Activated naive CD4-positive, alpha-beta T cell treated with anti-CD3 and anti-CD28 coated beads, Interleukin-2, amount 10 ng/mL, durations not matched to agents 7 days and 5 days (primary cell): ENCODE results near the gene DDX31.

Experiments used
- CTCF ChIA-PET: fragments of 350-600 bp; sonication (Branson Sonifier 250); formaldehyde crosslinking; loops from one replicate; lab custom pipeline; 2021; ENCODE audit warnings: antibody characterized with exemption; lab: Charles Lee
- DNase-seq: peaks from one replicate; pipeline ENCODE4 v3.0.0-alpha.2; 2020
- H3K27ac Mint-ChIP-seq: one replicate; pipeline ENCODE4 v1.8.0; 2021; ENCODE audit warnings: mild to moderate bottlenecking, moderate library complexity, mixed read lengths
- H3K27me3 Mint-ChIP-seq: one replicate; pipeline ENCODE4 v1.8.0; 2021; ENCODE audit warnings: mild to moderate bottlenecking, mixed read lengths
- H3K36me3 Mint-ChIP-seq: one replicate; pipeline ENCODE4 v1.8.0; 2021; ENCODE audit warnings: mixed read lengths
- H3K4me1 Mint-ChIP-seq: one replicate; pipeline ENCODE4 v1.8.0; 2021; ENCODE audit warnings: mixed read lengths
- H3K4me3 Mint-ChIP-seq: one replicate; pipeline ENCODE4 v1.8.0; 2021; ENCODE audit warnings: mild to moderate bottlenecking, moderate library complexity, mixed read lengths
- H3K9me3 Mint-ChIP-seq: one replicate; pipeline ENCODE4 v1.8.0; 2021; ENCODE audit warnings: mixed read lengths

Gene DDX31

GRCh38 chr9:132638240-132638639, 31.5 kb downstream of the DDX31 start:
- no peak for DNase-seq
- Mint-ChIP-seq H3K27ac (no peak overlapping the region), H3K36me3 (peaks cover 15% of the 10 kb centered on the region), H3K9me3 (no peaks in the 10 kb centered on the region), H3K4me3 (no peak overlapping the region), H3K4me1 (no peaks in the 10 kb centered on the region), H3K27me3 (no peaks in the 10 kb centered on the region)
- CTCF ChIA-PET, result no interaction called here

DNA sequence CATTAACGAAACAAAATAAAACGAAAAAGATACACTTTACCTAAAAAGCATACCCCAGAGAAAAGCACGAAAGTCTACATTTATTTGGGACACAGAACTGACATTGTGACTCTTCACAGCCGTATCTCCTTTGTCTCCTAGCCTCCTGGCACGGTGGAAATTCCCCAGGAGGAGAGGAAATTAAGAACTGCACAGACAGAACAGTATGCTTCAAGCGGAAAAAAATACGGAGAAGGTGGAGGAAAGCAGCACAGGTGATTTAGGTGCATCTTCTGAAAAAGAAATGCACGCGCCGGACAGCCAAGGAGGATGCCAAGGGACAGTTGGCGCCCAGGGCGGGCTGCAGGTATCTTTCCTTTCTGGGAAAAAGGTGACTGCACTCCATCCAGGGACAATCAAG, 32.0 kb downstream of the DDX31 start:
- Mint-ChIP-seq H3K4me3 (no peak overlapping the region), H3K9me3 (no peaks in the 10 kb centered on the region), H3K4me1 (no peaks in the 10 kb centered on the region), H3K27me3 (no peaks in the 10 kb centered on the region), H3K27ac (no peak overlapping the region), H3K36me3 (peaks cover 12% of the 10 kb centered on the region)
- DNase-seq, result no peak
- CTCF ChIA-PET, result interaction anchor here (0.8 kb wide), 1 partner anchor 13 kb away, joined by 3 read pairs; no protein-coding TSS in a partner anchor

- DNase-seq, result no peak
- H3K36me3 Mint-ChIP-seq, result peaks cover 11% of the 10 kb centered on the region
- no peak overlapping the region for H3K4me3 Mint-ChIP-seq
- CTCF ChIA-PET, result interaction anchor here (0.8 kb wide), 1 partner anchor 13 kb away, joined by 3 read pairs; no protein-coding TSS in a partner anchor
- no peaks in the 10 kb centered on the region for H3K4me1 Mint-ChIP-seq
- no peaks in the 10 kb centered on the region for H3K9me3 Mint-ChIP-seq
- H3K27ac Mint-ChIP-seq, result no peak overlapping the region
- no peaks in the 10 kb centered on the region for H3K27me3 Mint-ChIP-seq
These were observed 32.4 kb downstream of the DDX31 start for GRCh38 chr9:132637351-132637750.

- Mint-ChIP-seq H3K27me3 (no peaks in the 10 kb centered on the region), H3K36me3 (peaks cover 12% of the 10 kb centered on the region), H3K9me3 (no peaks in the 10 kb centered on the region), H3K4me3 (no peak overlapping the region), H3K27ac (no peak overlapping the region), H3K4me1 (no peaks in the 10 kb centered on the region)
- no peak for DNase-seq
- CTCF ChIA-PET, result no interaction called here
These were observed 35.5 kb downstream of the DDX31 start for GRCh38 chr9:132634327-132634726.

DNA sequence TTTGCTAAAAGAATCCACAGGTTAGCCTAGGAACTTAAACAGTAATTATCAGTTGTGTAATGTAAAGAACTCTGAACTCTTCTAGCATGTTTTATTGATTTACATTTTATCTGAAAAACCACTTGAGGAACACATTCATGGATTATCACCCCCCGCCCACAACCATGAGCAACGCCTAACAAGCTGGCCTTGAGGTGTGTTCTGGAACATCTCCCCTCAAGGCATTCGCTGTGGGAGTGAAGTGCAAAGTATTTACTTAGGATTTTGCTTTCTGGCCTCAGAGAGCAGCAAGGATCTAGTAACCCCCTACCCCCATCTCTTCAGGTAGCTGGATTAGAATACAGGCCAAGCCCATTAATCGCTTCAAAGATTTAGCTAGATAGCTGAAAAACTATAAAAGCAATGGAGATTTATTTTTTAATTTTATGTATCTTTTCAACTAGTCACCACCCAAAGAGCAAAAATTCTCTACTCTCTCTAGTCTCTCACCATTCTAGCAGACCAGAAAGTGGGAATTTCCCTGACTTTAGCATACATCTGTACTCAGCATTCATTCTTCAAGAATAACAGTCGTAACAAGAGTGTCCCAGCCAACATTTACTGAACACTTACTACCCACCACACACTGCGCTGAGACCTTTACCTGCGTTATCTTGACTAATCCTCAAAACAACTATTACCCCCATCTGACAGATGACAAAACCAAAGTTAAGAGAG, 37.2 kb downstream of the DDX31 start:
- Mint-ChIP-seq H3K36me3 (peaks cover 12% of the 10 kb centered on the region), H3K4me3 (no peak overlapping the region), H3K9me3 (no peaks in the 10 kb centered on the region)

GRCh38 chr9:132631685-132632084, 38.1 kb downstream of the DDX31 start:
- Mint-ChIP-seq H3K4me3 (no peak overlapping the region), H3K27me3 (no peaks in the 10 kb centered on the region), H3K27ac (no peak overlapping the region), H3K9me3 (no peaks in the 10 kb centered on the region), H3K4me1 (no peaks in the 10 kb centered on the region), H3K36me3 (peaks cover 10% of the 10 kb centered on the region)
- CTCF ChIA-PET, result no interaction called here
- DNase-seq, result no peak

More for the DNA sequence above, 37.2 kb downstream of the DDX31 start:
- no peak for DNase-seq
- Mint-ChIP-seq H3K27me3 (no peaks in the 10 kb centered on the region), H3K4me1 (no peaks in the 10 kb centered on the region), H3K27ac (no peak overlapping the region)
- CTCF ChIA-PET, result no interaction called here

GRCh38 chr9:132631280-132631679, 38.5 kb downstream of the DDX31 start:
- Mint-ChIP-seq H3K4me3 (no peak overlapping the region), H3K9me3 (no peaks in the 10 kb centered on the region), H3K36me3 (peaks cover 10% of the 10 kb centered on the region), H3K27me3 (no peaks in the 10 kb centered on the region), H3K4me1 (no peaks in the 10 kb centered on the region), H3K27ac (no peak overlapping the region)
- no peak for DNase-seq
- CTCF ChIA-PET, result no interaction called here

DNA sequence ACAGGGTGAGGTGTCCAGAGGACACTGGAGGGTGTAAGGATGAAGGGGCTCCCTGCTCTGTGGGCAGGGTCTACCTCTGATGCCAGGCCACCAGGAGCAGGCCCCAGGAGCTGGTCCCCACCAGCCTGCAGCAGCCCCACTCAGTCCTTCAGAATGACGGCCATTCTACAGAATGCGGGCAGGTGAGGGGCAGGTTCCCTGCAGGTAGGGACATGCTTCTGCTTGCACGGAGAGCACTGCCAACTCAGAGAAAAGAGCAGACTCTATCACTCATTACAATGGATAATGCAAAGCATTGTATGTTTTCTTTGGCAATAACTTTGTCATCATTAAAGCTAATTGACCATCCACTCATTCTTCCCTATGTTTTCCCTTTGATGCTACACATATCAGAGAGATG, 39.0 kb downstream of the DDX31 start:
- Mint-ChIP-seq H3K27ac (no peak overlapping the region), H3K4me1 (no peaks in the 10 kb centered on the region), H3K27me3 (no peaks in the 10 kb centered on the region), H3K36me3 (peaks cover 10% of the 10 kb centered on the region), H3K9me3 (no peaks in the 10 kb centered on the region), H3K4me3 (no peak overlapping the region)
- CTCF ChIA-PET, result no interaction called here
- DNase-seq, result no peak

- H3K36me3 Mint-ChIP-seq, result peaks cover 16% of the 10 kb centered on the region
- CTCF ChIA-PET, result no interaction called here
- H3K27me3 Mint-ChIP-seq, result no peaks in the 10 kb centered on the region
- DNase-seq, result no peak
- no peaks in the 10 kb centered on the region for H3K4me1 Mint-ChIP-seq
- H3K27ac Mint-ChIP-seq, result no peak overlapping the region
- no peaks in the 10 kb centered on the region for H3K9me3 Mint-ChIP-seq
- H3K4me3 Mint-ChIP-seq, result no peak overlapping the region
These were observed 39.7 kb downstream of the DDX31 start for GRCh38 chr9:132630116-132630515.

GRCh38 chr9:132628746-132629145, 41.0 kb downstream of the DDX31 start:
- no peaks in the 10 kb centered on the region for H3K4me1 Mint-ChIP-seq
- peaks cover 16% of the 10 kb centered on the region for H3K36me3 Mint-ChIP-seq

GRCh38 chr9:132627594-132627993, 42.2 kb downstream of the DDX31 start:
- no peaks in the 10 kb centered on the region for H3K4me1 Mint-ChIP-seq

More at GRCh38 chr9:132628746-132629145, 41.0 kb downstream of the DDX31 start:
- Mint-ChIP-seq H3K27ac (no peak overlapping the region), H3K9me3 (no peaks in the 10 kb centered on the region), H3K27me3 (no peaks in the 10 kb centered on the region), H3K4me3 (no peak overlapping the region)
- CTCF ChIA-PET, result no interaction called here
- no peak for DNase-seq

DNA sequence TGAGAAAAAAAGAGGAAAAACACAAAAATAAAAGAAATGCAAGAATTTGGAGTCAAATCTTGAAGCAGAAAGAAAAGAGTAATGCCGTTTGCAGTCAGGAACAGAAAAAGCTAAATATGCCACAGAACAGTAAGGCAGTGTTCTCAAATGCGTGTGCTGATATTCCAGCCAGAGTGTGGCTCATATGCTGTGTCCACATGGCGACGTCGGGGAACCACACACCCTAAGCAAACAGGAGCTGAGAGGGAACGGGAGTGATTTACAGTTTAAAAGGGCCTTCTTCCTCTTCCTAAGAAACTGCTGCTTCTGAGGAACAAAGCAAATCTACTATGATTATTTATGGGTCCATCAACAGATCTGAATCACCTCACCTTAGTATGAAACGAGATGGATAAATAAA, 42.7 kb downstream of the DDX31 start:
- no peak for DNase-seq
- Mint-ChIP-seq H3K36me3 (peaks cover 21% of the 10 kb centered on the region), H3K9me3 (no peaks in the 10 kb centered on the region), H3K27me3 (no peaks in the 10 kb centered on the region), H3K4me1 (no peaks in the 10 kb centered on the region), H3K4me3 (no peak overlapping the region), H3K27ac (no peak overlapping the region)
- CTCF ChIA-PET, result no interaction called here

More at GRCh38 chr9:132627594-132627993, 42.2 kb downstream of the DDX31 start:
- H3K27ac Mint-ChIP-seq, result no peak overlapping the region
- H3K4me3 Mint-ChIP-seq, result no peak overlapping the region
- no peak for DNase-seq
- CTCF ChIA-PET, result no interaction called here
- H3K27me3 Mint-ChIP-seq, result no peaks in the 10 kb centered on the region
- H3K9me3 Mint-ChIP-seq, result no peaks in the 10 kb centered on the region
- peaks cover 18% of the 10 kb centered on the region for H3K36me3 Mint-ChIP-seq

DNA sequence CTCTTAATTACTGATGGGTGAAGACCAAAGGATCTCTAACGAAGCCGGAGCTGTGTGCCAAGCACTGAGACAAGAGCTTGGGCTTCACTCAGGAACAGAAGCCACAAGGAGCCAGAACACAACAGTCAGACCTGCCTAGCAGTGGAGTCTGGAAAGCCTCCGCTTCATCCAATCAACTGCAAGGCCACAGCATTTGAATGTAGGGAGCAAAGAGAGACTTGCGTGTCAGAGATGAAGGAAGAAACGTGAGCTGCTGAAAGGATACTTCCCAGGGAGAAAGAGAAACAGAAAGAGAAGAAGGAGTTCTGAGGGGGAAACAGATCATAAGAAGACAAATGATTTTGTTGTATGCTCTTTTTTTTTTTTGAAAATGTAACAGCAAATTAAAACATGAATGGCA, 43.5 kb downstream of the DDX31 start:
- DNase-seq, result no peak
- H3K36me3 Mint-ChIP-seq, result peaks cover 20% of the 10 kb centered on the region

GRCh38 chr9:132622159-132622558, 47.6 kb downstream of the DDX31 start:
- H3K36me3 Mint-ChIP-seq, result peaks cover 15% of the 10 kb centered on the region
- no peaks in the 10 kb centered on the region for H3K9me3 Mint-ChIP-seq
- H3K27ac Mint-ChIP-seq, result no peak overlapping the region
- no peaks in the 10 kb centered on the region for H3K27me3 Mint-ChIP-seq
- CTCF ChIA-PET, result no interaction called here
- H3K4me1 Mint-ChIP-seq, result no peaks in the 10 kb centered on the region
- DNase-seq, result no peak
- no peak overlapping the region for H3K4me3 Mint-ChIP-seq

More for the DNA sequence above, 43.5 kb downstream of the DDX31 start:
- no peaks in the 10 kb centered on the region for H3K27me3 Mint-ChIP-seq
- H3K4me1 Mint-ChIP-seq, result no peaks in the 10 kb centered on the region
- no peak overlapping the region for H3K27ac Mint-ChIP-seq
- H3K9me3 Mint-ChIP-seq, result no peaks in the 10 kb centered on the region
- no peak overlapping the region for H3K4me3 Mint-ChIP-seq
- CTCF ChIA-PET, result no interaction called here

DNA sequence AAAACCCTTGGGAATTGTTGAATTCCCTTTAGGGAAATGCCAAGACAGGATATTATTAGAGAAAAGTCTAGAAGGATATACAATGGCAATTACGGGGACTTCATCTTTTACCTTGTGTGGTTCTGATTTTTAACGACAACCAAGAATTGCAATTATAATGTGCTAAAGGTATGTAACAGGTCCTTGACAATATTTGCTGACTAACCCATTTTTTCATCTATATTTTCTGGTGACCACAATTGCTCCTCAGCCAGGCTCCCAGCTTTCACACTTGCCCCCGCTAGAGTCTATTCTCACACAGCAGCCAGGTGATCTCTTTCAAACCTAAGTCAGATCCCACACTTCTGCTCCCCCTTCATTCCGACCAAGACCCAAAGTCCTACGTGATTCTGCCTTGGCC, 53.1 kb downstream of the DDX31 start:
- CTCF ChIA-PET, result interaction anchor here (0.7 to 1.2 kb wide), 2 partner anchors 10 to 78 kb away, joined by 3 to 4 read pairs; no protein-coding TSS in a partner anchor
- H3K4me1 Mint-ChIP-seq, result no peaks in the 10 kb centered on the region
- H3K4me3 Mint-ChIP-seq, result no peak overlapping the region
- H3K9me3 Mint-ChIP-seq, result no peaks in the 10 kb centered on the region
- H3K36me3 Mint-ChIP-seq, result peaks cover 19% of the 10 kb centered on the region
- no peak for DNase-seq
- H3K27ac Mint-ChIP-seq, result no peak overlapping the region
- H3K27me3 Mint-ChIP-seq, result no peaks in the 10 kb centered on the region
